Myocyte (in vitro differentiated cells): ENCODE results near the gene MCAT. TPM values are rescaled to one million over a fixed set of nuclear protein-coding genes. Genes with fewer than 3 reads are reported as not detected.

Experiments
- DNase-seq: peaks from one replicate; pipeline ENCODE4 v3.0.0-alpha.2; 2012; ENCODE audit warnings: low read depth
- polyA plus RNA-seq: library from polyadenylated mRNA; unstranded; fragments of >200 nt; gene quantifications from one replicate; pipeline ENCODE4 v1.2.1, GENCODE V29; 2012; ENCODE audit warnings: missing spikeins
- total RNA-seq: library from RNA; depleted of rRNA; stranded (reverse); fragments of >200 nt; gene quantifications from 2 replicates; pipeline ENCODE4 v1.2.3, GENCODE V29; 2014

The MCAT gene
- total RNA-seq, result 26.4 and 28.0 TPM in 2 replicates
- 19.6 TPM for polyA plus RNA-seq

- DNase-seq, result peak; percentile 83
These were observed at the start of gene MCAT for GRCh38 chr22:43142880-43143562. Gene MCAT (minus strand): TSS chr22:43143398. CDS start chr22:43143348, 50 bp downstream.

- no peak for DNase-seq
These were observed 48.6 kb upstream of the MCAT start for GRCh38 chr22:43191831-43192230.

- no peak for DNase-seq
These were observed 45.8 kb upstream of the MCAT start for GRCh38 chr22:43188829-43189545.

GRCh38 chr22:43187171-43188099 lies 44.2 kb upstream of the MCAT start:
- DNase-seq, result peak; percentile 92

GRCh38 chr22:43186272-43187170 lies 43.3 kb upstream of the MCAT start, which contains the start of gene TTLL12:
Gene TTLL12 (minus strand): TSS chr22:43187134. CDS start chr22:43187069, 65 bp downstream.
- DNase-seq, result peak; percentile 45

GRCh38 chr22:43185860-43186261 lies 42.7 kb upstream of the MCAT start:
- DNase-seq, result peak; percentile 22

GRCh38 chr22:43183496-43184277 lies 40.5 kb upstream of the MCAT start:
- DNase-seq, result no peak

- DNase-seq, result no peak
These were observed 39.5 kb upstream of the MCAT start for GRCh38 chr22:43182726-43183125.

GRCh38 chr22:43182118-43182517 lies 38.9 kb upstream of the MCAT start:
- DNase-seq, result no peak

- DNase-seq, result no peak
These were observed 38.3 kb upstream of the MCAT start for GRCh38 chr22:43181321-43182076.

GRCh38 chr22:43180670-43181069 lies 37.5 kb upstream of the MCAT start:
- DNase-seq, result no peak

GRCh38 chr22:43179911-43180195 lies 36.7 kb upstream of the MCAT start:
- DNase-seq, result no peak

GRCh38 chr22:43179146-43179910 lies 36.1 kb upstream of the MCAT start:
- DNase-seq, result no peak

GRCh38 chr22:43177479-43177878 lies 34.3 kb upstream of the MCAT start:
- DNase-seq, result no peak

GRCh38 chr22:43176090-43176489 lies 32.9 kb upstream of the MCAT start:
- no peak for DNase-seq

GRCh38 chr22:43174941-43175531 lies 31.8 kb upstream of the MCAT start:
- DNase-seq, result no peak

GRCh38 chr22:43173976-43174720 lies 30.9 kb upstream of the MCAT start:
- no peak for DNase-seq
